ES-I3 (cell line): ENCODE results near the gene CSF1R.

Experiments
- H3K36me3 ChIP-seq: 2 replicates; pipeline ENCODE4 v1.6.1; 2013; ENCODE audit warnings: mild to moderate bottlenecking, low read length, control low read depth, moderate library complexity; ENCODE audit not compliant: insufficient read depth
- H3K4me1 ChIP-seq: 2 replicates; pipeline ENCODE4 v1.6.1; 2013; ENCODE audit warnings: mild to moderate bottlenecking, control low read depth, low read length; ENCODE audit not compliant: insufficient read depth
- H3K9ac ChIP-seq: 2 replicates; pipeline ENCODE4 v1.6.1; 2013; ENCODE audit warnings: low read depth, mild to moderate bottlenecking, low read length, moderate library complexity
- H3K9me3 ChIP-seq: 2 replicates; pipeline ENCODE4 v1.6.1; 2013; ENCODE audit warnings: mild to moderate bottlenecking, low read length, moderate library complexity; ENCODE audit not compliant: control insufficient read depth, insufficient read depth

The CSF1R gene

DNA sequence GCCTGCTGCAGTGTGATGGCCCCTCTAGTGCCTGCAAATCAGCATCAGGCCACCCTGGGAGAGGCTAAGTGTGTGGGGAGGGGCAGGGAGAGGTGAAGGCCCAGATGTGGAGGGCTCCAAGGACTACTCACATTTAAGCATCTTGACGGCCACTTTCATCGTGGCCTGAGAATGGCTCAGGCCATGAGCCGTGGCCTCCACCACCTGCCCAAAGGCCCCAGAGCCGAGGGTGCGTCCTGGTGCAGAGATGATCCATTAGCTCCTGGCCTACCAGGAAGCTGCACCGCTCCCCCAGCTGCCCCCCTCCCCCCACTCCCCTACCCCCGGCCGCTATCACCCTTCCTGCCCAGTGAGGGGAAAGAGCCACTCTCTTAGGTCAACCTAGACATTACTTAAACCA is 38.2 kb upstream of the CSF1R start:
- Histone ChIP-seq H3K9ac (no peak overlapping the region), H3K36me3 (peaks cover 4% of the 10 kb centered on the region; the same call in 1 of the 2 replicates), H3K9me3 (no peaks in the 10 kb centered on the region), H3K4me1 (no peaks in the 10 kb centered on the region)

DNA sequence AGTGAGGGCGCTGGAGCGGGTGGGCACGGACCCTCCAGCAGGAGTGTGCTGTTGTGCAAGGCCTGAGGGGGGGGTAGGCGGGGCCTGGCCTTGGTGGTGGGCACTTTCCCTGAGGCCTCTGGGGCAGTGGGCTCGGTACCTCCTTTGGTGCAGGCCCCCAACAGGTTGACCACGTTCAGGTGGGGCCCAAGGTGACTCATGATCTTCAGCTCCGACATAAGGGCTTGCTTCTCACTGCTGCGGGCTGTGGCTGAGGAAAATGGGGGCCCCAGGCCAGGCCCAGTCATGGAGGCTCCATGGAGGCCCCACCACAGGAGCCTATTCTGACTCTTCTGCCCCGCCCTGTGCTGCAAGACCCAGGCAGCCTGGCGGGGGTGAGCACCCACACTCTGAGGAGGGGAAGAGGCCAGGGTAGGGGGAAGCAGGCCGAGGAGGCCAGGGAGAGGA is 37.8 kb upstream of the CSF1R start:
- H3K9me3 ChIP-seq = no peaks in the 10 kb centered on the region
- H3K9ac ChIP-seq = no peak overlapping the region
- H3K4me1 ChIP-seq = no peaks in the 10 kb centered on the region
- H3K36me3 ChIP-seq = peaks cover 3% of the 10 kb centered on the region

DNA sequence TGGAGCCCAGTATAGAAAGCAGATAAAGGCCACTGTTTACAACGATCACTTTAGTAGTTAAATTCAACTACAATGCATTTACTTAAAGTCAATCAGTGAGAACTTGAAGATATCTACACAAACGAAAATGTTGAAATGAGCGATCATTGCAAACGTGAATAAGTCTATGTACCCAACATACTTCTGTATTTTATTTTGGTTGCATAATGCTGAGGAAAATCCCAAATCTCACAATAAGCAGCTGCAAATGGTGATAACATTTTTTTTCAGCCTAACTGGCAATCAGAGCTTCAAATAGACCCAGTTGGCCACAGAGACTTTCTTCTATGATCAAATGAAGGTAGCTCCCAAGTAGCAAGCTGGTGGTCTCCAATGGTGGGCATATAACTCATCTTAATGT is 37.2 kb upstream of the CSF1R start:
- Histone ChIP-seq H3K4me1 (no peaks in the 10 kb centered on the region), H3K9me3 (no peaks in the 10 kb centered on the region), H3K36me3 (no peaks in the 10 kb centered on the region; the same call in none of the 2 replicates), H3K9ac (no peak overlapping the region)

DNA sequence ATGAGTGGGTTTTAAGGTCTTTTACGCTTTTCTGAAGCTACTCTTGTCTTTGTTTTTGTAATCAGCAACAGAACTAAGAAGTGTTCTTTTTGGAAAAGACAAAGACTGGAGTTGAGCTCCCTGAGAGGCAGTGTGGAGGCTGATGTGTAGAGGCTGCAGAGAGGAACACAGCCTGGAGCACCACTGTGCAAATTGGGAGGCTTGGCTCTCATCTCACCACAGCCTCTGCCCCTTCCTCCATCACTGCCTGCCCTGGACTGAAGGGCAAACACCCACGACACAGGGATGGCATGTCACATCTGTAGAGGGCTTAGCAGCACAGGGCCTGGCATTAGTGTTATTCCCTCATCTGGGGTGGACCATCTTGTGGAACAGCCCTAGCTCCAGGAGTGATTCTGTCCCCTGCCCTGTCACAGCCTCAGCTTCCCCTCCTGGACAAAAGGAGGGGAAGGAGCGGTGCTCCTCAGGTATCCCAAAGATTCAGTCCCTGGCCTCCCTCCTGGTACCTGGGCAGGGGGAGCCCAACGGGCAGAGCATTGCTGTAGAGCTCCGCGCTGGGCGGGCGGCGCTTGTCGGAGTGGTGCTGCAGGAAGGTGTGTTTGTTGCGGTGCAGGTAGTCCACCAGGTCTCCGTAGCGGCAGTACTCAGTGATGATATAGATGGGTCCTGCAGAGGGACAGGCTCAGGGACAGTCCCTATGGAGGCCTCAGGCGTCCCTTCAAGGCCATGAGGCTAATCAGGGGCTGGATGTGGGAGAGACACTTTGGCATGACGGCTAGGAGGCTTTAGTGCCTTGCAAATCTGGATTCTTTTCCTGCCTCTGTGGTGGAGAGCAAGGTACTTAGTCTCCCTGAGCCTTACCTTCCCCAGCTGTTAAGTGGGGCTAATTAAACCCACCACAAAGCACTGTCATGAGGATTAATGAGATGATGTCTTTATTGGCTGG is 36.5 kb upstream of the CSF1R start:
- Histone ChIP-seq H3K9ac (no peak overlapping the region), H3K4me1 (no peaks in the 10 kb centered on the region), H3K36me3 (no peaks in the 10 kb centered on the region; the same call in none of the 2 replicates), H3K9me3 (no peaks in the 10 kb centered on the region)

DNA sequence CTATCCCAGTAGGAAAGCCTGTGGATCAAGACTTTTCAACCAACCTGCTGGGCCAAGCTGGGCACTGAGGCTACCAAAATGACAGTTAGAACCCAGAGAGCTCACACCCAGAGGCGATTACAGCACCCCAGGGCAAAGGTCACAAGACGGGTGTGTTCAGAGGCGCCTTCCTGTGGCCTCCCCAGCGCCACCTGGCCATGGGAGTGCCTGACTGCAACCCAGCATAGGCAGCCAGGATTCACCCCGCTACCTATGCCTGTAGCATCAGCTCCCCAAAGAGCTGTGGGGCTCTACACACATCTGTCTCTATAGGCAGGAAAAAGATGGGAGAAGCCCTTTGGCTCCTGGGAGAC is 35.8 kb upstream of the CSF1R start:
- Histone ChIP-seq H3K4me1 (no peaks in the 10 kb centered on the region), H3K36me3 (no peaks in the 10 kb centered on the region; the same call in none of the 2 replicates), H3K9me3 (no peaks in the 10 kb centered on the region), H3K9ac (no peak overlapping the region)

DNA sequence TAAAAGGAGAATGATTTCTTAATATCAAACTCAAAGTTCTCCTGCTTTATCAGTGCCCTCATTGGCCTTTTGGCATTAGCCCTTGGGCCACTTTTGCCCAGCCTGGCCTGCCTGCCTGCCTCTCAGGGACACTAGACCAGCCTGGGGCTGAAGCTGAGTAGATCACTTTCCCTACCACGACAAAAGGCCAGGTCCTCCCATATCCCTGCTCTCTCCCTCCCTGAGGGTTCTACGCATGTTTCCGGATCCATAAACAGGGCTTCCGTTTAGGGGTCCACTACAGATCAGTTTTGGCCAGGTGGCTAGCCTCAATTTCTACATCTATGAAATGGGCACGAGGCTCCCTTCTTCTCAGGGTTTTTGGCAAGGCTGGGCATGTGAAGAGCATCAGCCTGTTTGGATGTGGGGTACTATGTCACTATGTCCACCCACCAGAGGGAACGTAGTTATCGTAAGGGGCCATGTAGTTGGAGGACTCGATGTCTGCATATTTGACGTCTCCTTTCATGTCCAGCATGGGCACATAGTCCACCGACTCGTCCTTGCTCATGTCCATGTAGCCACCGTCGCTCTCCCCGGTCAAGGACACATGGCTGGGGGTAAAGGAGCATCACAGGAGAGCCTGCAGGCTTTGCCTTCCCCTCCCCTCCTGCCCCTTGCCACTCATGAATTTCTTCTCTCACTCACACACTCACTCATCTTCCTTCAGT is 35.2 kb upstream of the CSF1R start:
- Histone ChIP-seq H3K9me3 (no peaks in the 10 kb centered on the region), H3K36me3 (no peaks in the 10 kb centered on the region; the same call in none of the 2 replicates), H3K4me1 (no peaks in the 10 kb centered on the region), H3K9ac (no peak overlapping the region)

DNA sequence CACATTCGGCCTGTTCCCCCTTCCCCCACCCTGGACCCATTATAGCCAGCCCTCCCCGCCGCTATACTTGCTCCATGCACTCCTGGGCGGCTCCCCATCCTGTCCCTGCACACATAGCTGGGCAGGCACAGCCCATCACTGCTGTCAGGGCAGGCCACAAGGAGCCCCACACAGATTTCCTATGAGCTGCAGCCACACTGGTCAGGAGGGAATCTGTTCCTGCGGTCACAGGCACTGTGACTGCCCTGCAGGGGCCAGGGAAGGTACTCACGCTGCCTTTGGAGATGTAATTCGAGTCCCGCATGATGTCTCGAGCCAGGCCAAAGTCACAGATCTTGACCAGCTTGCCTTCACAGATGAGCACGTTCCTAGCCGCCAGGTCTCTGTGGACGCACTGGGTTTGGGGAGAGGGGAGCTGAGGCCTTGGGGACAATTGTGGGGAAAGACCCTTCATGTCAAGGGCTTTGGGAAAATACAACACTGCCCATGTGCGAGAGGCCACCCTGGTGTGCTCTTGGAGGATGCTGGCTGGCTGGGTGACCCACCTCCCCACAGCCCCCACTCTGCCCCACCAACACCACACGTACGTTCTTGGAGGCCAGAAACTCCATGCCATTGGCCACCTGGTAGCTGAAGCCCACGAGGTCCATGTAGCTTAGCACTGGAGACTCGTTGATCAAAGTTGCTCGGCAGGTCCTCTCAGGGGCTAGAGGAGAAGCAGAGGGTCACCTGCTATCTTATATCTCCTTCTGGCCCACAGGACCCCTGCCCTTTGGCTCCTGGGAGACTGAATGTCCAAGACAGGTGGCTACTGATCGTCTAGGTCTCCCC is 34.5 kb upstream of the CSF1R start:
- no peaks in the 10 kb centered on the region; the same call in none of the 2 replicates for H3K36me3 ChIP-seq
- no peaks in the 10 kb centered on the region for H3K9me3 ChIP-seq
- no peak overlapping the region for H3K9ac ChIP-seq
- H3K4me1 ChIP-seq = no peaks in the 10 kb centered on the region

DNA sequence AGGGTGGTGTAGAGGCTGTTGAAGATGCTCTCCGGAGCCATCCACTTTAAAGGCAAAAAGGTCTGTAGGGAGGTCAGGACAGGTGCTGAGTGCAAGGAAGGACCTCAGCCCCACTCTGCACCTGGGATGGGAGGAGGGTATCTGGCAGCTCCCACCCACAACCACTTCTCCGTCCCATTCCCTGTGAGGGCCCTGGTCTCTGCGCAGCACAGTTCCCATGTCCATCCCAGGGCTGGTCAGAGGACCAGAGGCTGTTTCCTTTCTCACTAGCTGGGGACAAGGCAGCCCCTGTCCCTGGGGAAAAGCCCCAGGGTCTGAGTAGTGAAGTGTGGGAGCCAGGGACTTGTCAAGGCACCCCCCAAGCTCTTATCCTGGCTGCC is 33.7 kb upstream of the CSF1R start:
- no peak overlapping the region for H3K9ac ChIP-seq
- no peaks in the 10 kb centered on the region for H3K4me1 ChIP-seq
- no peaks in the 10 kb centered on the region for H3K9me3 ChIP-seq
- no peaks in the 10 kb centered on the region; the same call in none of the 2 replicates for H3K36me3 ChIP-seq

DNA sequence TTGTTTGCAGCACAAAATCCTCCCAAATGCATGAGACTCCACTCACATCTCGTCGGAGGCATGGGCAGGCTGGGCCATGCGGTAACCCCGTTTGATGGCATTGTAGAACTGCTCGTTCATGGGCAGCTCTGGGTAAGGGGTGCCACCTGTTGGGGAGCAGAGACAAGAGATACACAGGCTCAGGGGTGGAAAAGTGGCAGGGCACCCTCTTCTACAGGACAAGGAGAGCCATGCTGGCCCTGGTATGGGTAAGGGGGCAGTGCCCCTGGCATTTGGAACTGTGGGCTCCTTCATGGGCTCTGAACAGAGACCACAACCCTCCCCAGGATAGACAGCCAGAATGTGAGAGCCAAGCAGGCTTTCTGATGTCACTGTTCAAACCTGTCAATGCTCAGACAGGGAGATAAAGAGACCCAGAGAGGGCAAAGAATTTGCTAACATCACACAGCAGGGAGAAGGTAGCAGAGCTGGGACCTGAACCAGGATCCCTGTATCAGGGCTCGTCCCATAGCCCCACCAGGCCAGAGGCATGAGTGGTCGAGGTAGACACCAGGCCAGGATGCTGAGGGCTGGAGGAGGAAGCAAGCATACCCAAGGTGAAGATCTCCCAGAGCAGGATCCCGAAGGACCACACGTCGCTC is 33.2 kb upstream of the CSF1R start:
- H3K9ac ChIP-seq = no peak overlapping the region
- H3K9me3 ChIP-seq = no peaks in the 10 kb centered on the region
- no peaks in the 10 kb centered on the region; the same call in none of the 2 replicates for H3K36me3 ChIP-seq
- no peaks in the 10 kb centered on the region for H3K4me1 ChIP-seq

DNA sequence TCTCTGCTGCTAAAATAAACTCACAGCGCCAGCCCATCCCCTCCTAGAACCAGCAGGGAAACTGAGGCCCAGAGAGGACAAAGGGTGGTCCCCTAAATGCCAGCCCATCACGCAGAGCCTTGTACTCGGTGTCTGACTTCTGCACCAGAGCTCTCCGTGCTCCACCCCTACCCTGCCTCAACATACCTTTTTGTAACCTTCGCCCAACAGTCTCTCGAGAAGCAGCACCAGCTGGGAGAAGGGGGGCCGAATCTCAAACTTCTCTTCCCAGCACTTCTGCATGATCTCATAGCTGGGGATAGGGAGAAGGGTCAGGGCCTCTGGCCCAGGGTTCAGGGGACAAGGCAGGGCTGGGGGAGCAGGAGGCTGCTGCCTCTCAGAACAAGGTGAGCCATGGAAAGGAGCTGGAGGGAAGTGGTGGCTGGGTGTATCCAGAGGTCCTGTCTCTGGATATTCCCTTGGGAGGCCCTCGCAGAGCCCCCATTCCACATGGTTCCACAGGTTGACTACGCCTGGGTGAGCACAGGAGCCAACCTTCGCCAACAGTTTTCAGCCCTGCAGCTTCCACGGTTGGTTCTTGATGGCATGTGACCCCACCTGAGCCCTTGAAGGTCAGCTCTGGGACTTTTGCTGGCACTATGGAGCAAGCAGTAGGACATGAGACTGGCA is 32.3 kb upstream of the CSF1R start:
- no peaks in the 10 kb centered on the region; the same call in 1 of the 2 replicates for H3K36me3 ChIP-seq

DNA sequence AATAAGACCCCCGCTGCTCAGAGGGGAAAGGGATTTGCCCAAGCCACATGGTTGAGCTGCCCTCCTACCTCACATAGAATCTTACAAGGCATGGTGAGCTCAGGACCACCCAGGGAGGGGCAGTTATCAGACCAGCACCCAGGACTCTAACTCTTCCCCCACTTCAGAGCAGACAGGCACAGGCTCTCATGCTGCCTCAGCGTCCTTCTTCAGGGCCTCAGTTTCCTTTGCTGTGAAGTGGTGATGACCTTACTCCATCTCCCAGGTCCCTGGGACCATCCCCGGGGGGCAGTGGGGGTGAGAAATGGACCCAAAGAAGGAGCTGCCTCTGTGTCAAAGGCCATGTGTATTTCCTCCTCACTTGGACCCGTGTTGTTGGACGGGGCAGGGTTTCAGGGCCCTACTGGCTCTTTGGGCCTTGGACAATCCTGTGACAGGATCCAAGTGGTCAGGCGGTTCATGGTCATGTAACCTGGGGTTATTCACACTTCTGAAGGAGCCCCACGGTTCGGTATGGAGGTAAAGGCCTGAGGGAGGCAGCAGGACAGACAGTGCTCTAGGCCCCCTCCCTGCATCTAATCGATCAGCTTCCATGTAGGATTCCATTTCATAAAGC is 31.7 kb upstream of the CSF1R start:
- Histone ChIP-seq H3K36me3 (no peaks in the 10 kb centered on the region; the same call in 1 of the 2 replicates), H3K9me3 (no peaks in the 10 kb centered on the region)

More for the DNA sequence above, 32.3 kb upstream of the CSF1R start:
- H3K9me3 ChIP-seq = no peaks in the 10 kb centered on the region
- 0 out of 2 replicates have a peak, but pooled peaks cover under 1% of the 10 kb centered on the region for H3K4me1 ChIP-seq
- H3K9ac ChIP-seq = no peak overlapping the region

DNA sequence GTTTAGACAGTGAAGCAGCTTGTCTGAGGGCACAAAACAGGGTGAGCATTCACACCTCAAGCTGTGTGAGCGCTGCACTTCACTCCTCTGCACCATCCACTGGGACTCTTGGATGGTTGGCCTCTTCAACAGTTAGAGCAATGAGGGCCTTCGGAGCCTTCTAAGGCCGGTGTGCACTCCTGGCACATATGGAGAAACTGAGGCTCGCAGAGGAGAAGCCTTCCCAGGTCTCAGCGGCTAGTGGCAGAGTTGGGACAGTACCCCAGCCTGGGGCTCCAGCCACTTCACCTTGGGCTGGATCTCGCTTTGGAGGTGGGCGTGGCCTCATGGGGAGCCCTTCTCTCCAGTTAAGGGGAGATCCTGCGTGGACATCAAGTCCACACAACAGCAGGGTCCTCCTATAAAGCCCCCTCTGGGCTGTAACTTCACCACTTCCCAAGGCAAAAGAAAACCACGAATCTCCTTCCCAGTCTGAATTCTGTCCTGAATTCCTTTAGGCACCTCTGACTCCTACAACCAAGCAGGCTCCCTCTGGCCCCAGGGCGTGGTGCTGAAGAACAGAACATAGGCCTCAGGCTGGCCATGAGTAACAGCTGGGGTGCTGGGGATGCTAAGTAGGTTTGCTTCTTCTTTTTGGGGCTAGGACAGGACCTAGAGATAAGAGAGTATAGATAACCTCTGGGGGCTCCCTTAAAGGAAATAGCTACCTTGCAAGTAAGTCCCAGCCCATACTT is 30.5 kb upstream of the CSF1R start:
- peaks cover 15% of the 10 kb centered on the region; the same call in 1 of the 2 replicates for H3K4me1 ChIP-seq
- no peaks in the 10 kb centered on the region; the same call in 1 of the 2 replicates for H3K36me3 ChIP-seq

More for the DNA sequence above, 31.7 kb upstream of the CSF1R start:
- no peak overlapping the region for H3K9ac ChIP-seq
- peaks cover 5% of the 10 kb centered on the region; the same call in 1 of the 2 replicates for H3K4me1 ChIP-seq

More for the DNA sequence above, 30.5 kb upstream of the CSF1R start:
- Histone ChIP-seq H3K9me3 (no peaks in the 10 kb centered on the region), H3K9ac (no peak overlapping the region)
